OCI-LY7 (cell line): ENCODE measurements around the gene GAREM1. TPM values are rescaled to one million over a fixed set of nuclear protein-coding genes. Genes with fewer than 3 reads are reported as not detected.

ENCODE experiments used
- BruUV-seq: library from RNA; stranded (reverse); fragments of 400-500 nt; replicated peaks from 2 replicates; lab custom pipeline; 2021; lab: Mats Ljungman, UMichigan
- CTCF ChIA-PET: fragments of 300-600 bp; sonication (Branson Sonifier 250); formaldehyde crosslinking; loops from one replicate; lab custom pipeline; 2022; ENCODE audit warnings: antibody characterized with exemption; ENCODE audit not compliant: unreplicated experiment; lab: Charles Lee
- POLR2A ChIA-PET: fragments of 300-600 bp; sonication (Branson Sonifier 250); formaldehyde crosslinking; loops from one replicate; lab custom pipeline; 2022; ENCODE audit warnings: antibody characterized with exemption; lab: Charles Lee
- DNase-seq: peaks from one replicate; pipeline ENCODE4 v3.0.0-alpha.2; 2015; ENCODE audit warnings: low spot score
- H2AFZ ChIP-seq: fragments of 200-600 bp; sonication (generic), shearing (Covaris generic); 2 replicates; pipeline ENCODE4 v1.6.1; 2014; ENCODE audit warnings: mild to moderate bottlenecking, antibody characterized with exemption, low read length, moderate library complexity
- H3K27ac ChIP-seq: fragments of 200-600 bp; sonication (generic); 2 replicates; pipeline ENCODE4 v1.5.1; 2014; ENCODE audit warnings: mixed run types, low read depth, mild to moderate bottlenecking, moderate library complexity, low read length, inconsistent platforms; ENCODE audit not compliant: poor library complexity, severe bottlenecking
- H3K36me3 ChIP-seq: fragments of 200-600 bp; sonication (generic); 2 replicates; pipeline ENCODE4 v1.6.1; 2014; ENCODE audit warnings: mild to moderate bottlenecking, antibody characterized with exemption, low read length, moderate library complexity, mixed read lengths; ENCODE audit not compliant: insufficient read depth
- H3K4me1 ChIP-seq: fragments of 200-600 bp; sonication (generic); 2 replicates; pipeline ENCODE4 v1.5.1; 2014; ENCODE audit warnings: mild to moderate bottlenecking, low read length; ENCODE audit not compliant: insufficient read depth, poor library complexity, severe bottlenecking
- H3K4me2 ChIP-seq: fragments of 200-600 bp; sonication (generic); 2 replicates; pipeline ENCODE4 v1.6.1; 2014; ENCODE audit warnings: mild to moderate bottlenecking, low read length
- H3K4me3 ChIP-seq: fragments of 200-600 bp; sonication (generic); 2 replicates; pipeline ENCODE4 v1.5.1; 2014; ENCODE audit warnings: mild to moderate bottlenecking, low read depth, low read length; ENCODE audit not compliant: poor library complexity, severe bottlenecking
- H3K79me2 ChIP-seq: fragments of 200-600 bp; sonication (generic); 2 replicates; pipeline ENCODE4 v1.6.1; 2016; ENCODE audit warnings: low read depth, mild to moderate bottlenecking, low read length, moderate library complexity, mixed read lengths; ENCODE audit not compliant: insufficient read depth
- H3K9me2 ChIP-seq: fragments of 200-600 bp; sonication (generic); 2 replicates; pipeline ENCODE4 v1.6.1; 2016; ENCODE audit warnings: mild to moderate bottlenecking, low read length, mixed read lengths; ENCODE audit not compliant: insufficient read depth
- H3K9me3 ChIP-seq: fragments of 200-600 bp; sonication (generic); 2 replicates; pipeline ENCODE4 v1.6.1; 2014; ENCODE audit warnings: mild to moderate bottlenecking, mixed run types, low read length, mixed read lengths
- H4K20me1 ChIP-seq: fragments of 200-600 bp; sonication (generic); 2 replicates; pipeline ENCODE4 v1.6.1; 2014; ENCODE audit warnings: mild to moderate bottlenecking, antibody characterized with exemption, low read length, moderate library complexity, mixed read lengths; ENCODE audit not compliant: insufficient read depth
- CTCF ChIP-seq: fragments of 200-600 bp; sonication (generic); conservative IDR thresholded peaks from 2 replicates; pipeline ENCODE4 v1.5.1; 2014; ENCODE audit warnings: mild to moderate bottlenecking, antibody characterized with exemption, low read length, moderate library complexity, mixed read lengths
- EZH2phosphoT487 ChIP-seq: fragments of 200-600 bp; sonication (generic); IDR thresholded peaks from 2 replicates; pipeline ENCODE4 v1.6.1; 2018; ENCODE audit warnings: low read depth, borderline replicate concordance, mild to moderate bottlenecking, mixed run types, antibody characterized with exemption, low read length, moderate library complexity, mixed read lengths
- intact Hi-C: fragments of 100-400 bp; cut with micrococcal nuclease; formaldehyde crosslinking; loops from one replicate; pipeline ENCODE4 v1.10.0; 2022; ENCODE audit not compliant: unreplicated experiment
- total RNA-seq, 2 experiments: library from RNA; depleted of rRNA in 1 of 2; stranded (reverse); fragments of >200 nt in 1 of 2; shearing (Covaris generic) in 1 of 2; gene quantifications; 2 replicates each; pipeline ENCODE4 v1.2.3, GENCODE V29; 2014 to 2022

Gene GAREM1
- total RNA-seq, 2 experiments from 2014 or later: 1.0 to 2.7 TPM

- H3K9me2 ChIP-seq: no peaks in the 10 kb centered on the region
- no peaks in the 10 kb centered on the region for H3K4me1 ChIP-seq
- ChIA-PET POLR2A (no interaction called here), CTCF (no interaction called here)
- intact Hi-C loops: no loop called here
- no peak for DNase-seq
- no peak overlapping the region for H3K27ac ChIP-seq
- TF ChIP-seq CTCF (no peak), EZH2phosphoT487 (no peak)
- no peak overlapping the region for H3K4me2 ChIP-seq
- no peaks in the 10 kb centered on the region for H3K9me3 ChIP-seq
- H3K36me3 ChIP-seq: no peaks in the 10 kb centered on the region
- H4K20me1 ChIP-seq: no peaks in the 10 kb centered on the region
- no peaks in the 10 kb centered on the region for H3K79me2 ChIP-seq
- no peak overlapping the region for H3K4me3 ChIP-seq
- no TSS peak for BruUV-seq
- no peak overlapping the region for H2AFZ ChIP-seq
These were observed 79.6 kb downstream of the GAREM1 start for GRCh38 chr18:32391126-32391525.

- no TSS peak for BruUV-seq
- POLR2A ChIA-PET: no interaction called here
- DNase-seq: no peak
- H3K4me2 ChIP-seq: no peak overlapping the region
- no peaks in the 10 kb centered on the region for H3K9me2 ChIP-seq
- H3K79me2 ChIP-seq: no peaks in the 10 kb centered on the region
- no peaks in the 10 kb centered on the region for H3K9me3 ChIP-seq
- intact Hi-C loops: no loop called here
- no peak overlapping the region for H3K4me3 ChIP-seq
- no peaks in the 10 kb centered on the region for H3K36me3 ChIP-seq
- CTCF ChIA-PET: no interaction called here
- no peak overlapping the region for H3K27ac ChIP-seq
- no peak overlapping the region for H2AFZ ChIP-seq
- H4K20me1 ChIP-seq: no peaks in the 10 kb centered on the region
- TF ChIP-seq CTCF (no peak), EZH2phosphoT487 (no peak)
- H3K4me1 ChIP-seq: no peaks in the 10 kb centered on the region
These were observed 80.8 kb downstream of the GAREM1 start for GRCh38 chr18:32389858-32390257.

- no TSS peak for BruUV-seq
- Histone ChIP-seq H3K27ac (no peak overlapping the region), H3K4me1 (no peaks in the 10 kb centered on the region), H2AFZ (no peak overlapping the region), H3K9me3 (no peaks in the 10 kb centered on the region), H3K79me2 (no peaks in the 10 kb centered on the region), H3K4me3 (no peak overlapping the region), H3K36me3 (no peaks in the 10 kb centered on the region), H3K4me2 (no peak overlapping the region), H3K9me2 (no peaks in the 10 kb centered on the region), H4K20me1 (no peaks in the 10 kb centered on the region)
- POLR2A ChIA-PET: no interaction called here
- DNase-seq: no peak
- intact Hi-C loops: no loop called here
- TF ChIP-seq CTCF: no peak
- TF ChIP-seq EZH2phosphoT487: no peak
- CTCF ChIA-PET: no interaction called here
These were observed 81.5 kb downstream of the GAREM1 start for GRCh38 chr18:32389191-32389590.
